CD14-positive monocyte (primary cell): ENCODE measurements around the gene HSPA1B. TPM values are rescaled to one million over a fixed set of nuclear protein-coding genes. Genes with fewer than 3 reads are reported as not detected.
"Not testable (repeated sequence)": the region's sequence is repeated elsewhere in the genome, so short reads cannot be mapped to it uniquely, and the experiment has no call there.

Source experiments
- DNase-seq, 3 donors: peaks; one replicate each; pipeline ENCODE4 v3.0.0-alpha.2; 2011 to 2022
- H2AFZ ChIP-seq: 2 replicates; pipeline ENCODE4 v1.6.0; 2012; ENCODE audit warnings: mild to moderate bottlenecking, low read depth, low read length, inconsistent platforms; ENCODE audit not compliant: insufficient read depth, poor library complexity, severe bottlenecking
- H3K27ac ChIP-seq, 2 donors: 1 replicate in 1 of 2; 2 replicates in 1 of 2; pipeline ENCODE4 v1.5.1; 2012 to 2013; ENCODE audit warnings: low read length in 2 of 2, control low read depth in 1 of 2, inconsistent platforms in 1 of 2, low read depth in 1 of 2, mild to moderate bottlenecking in 1 of 2
- H3K27me3 ChIP-seq, 2 donors: one replicate each; pipeline versions ENCODE4 v1.6.0 to v1.6.1; 2011 to 2013; ENCODE audit warnings: low read length in 2 of 2; ENCODE audit not compliant: control insufficient read depth in 2 of 2, insufficient read depth in 2 of 2
- H3K36me3 ChIP-seq, 2 donors: replicated peaks in 1 of 2; 1 replicate in 1 of 2; 2 replicates in 1 of 2; pipeline versions ENCODE4 v1.5.1 to v1.6.1; 2012 to 2013; ENCODE audit warnings: low read length in 2 of 2, control low read depth in 1 of 2, inconsistent platforms in 1 of 2, mild to moderate bottlenecking in 1 of 2; ENCODE audit not compliant: insufficient read depth in 2 of 2, control insufficient read depth in 1 of 2
- H3K4me1 ChIP-seq, 2 donors: 1 replicate in 1 of 2; 2 replicates in 1 of 2; pipeline versions ENCODE4 v1.5.1 to v1.6.1; 2012 to 2013; ENCODE audit warnings: low read length in 2 of 2, control low read depth in 1 of 2, inconsistent platforms in 1 of 2, mild to moderate bottlenecking in 1 of 2, moderate library complexity in 1 of 2; ENCODE audit not compliant: insufficient read depth in 2 of 2, control insufficient read depth in 1 of 2
- H3K4me2 ChIP-seq: replicated peaks from 2 replicates; pipeline ENCODE3; 2012; ENCODE audit warnings: low read length, moderate library complexity, mild to moderate bottlenecking; ENCODE audit not compliant: poor library complexity, severe bottlenecking; ENCODE audit errors: extremely low read depth
- H3K4me3 ChIP-seq, 3 experiments: fragments of 200-600 bp in 1 of 3; sonication (generic) in 1 of 3; replicated peaks in 1 of 3; 1 replicate in 2 of 3; 2 replicates in 1 of 3; pipeline ENCODE4 v1.5.1; 2011 to 2013; ENCODE audit warnings: low read length in 3 of 3, mild to moderate bottlenecking in 3 of 3, control low read depth in 2 of 3, low read depth in 2 of 3, inconsistent platforms in 1 of 3, moderate library complexity in 1 of 3
- H3K79me2 ChIP-seq: 2 replicates; pipeline ENCODE4 v1.6.0; 2012; ENCODE audit warnings: mild to moderate bottlenecking, control low read depth, inconsistent platforms, low read length, moderate library complexity; ENCODE audit not compliant: insufficient read depth
- H3K9ac ChIP-seq: 2 replicates; pipeline ENCODE4 v1.6.0; 2017; ENCODE audit warnings: low read length, mild to moderate bottlenecking; ENCODE audit not compliant: insufficient read depth, poor library complexity, severe bottlenecking
- H3K9me3 ChIP-seq, 2 donors: replicated peaks in 1 of 2; 1 replicate in 1 of 2; 2 replicates in 1 of 2; pipeline versions ENCODE4 v1.5.1 to v1.6.1; 2012 to 2013; ENCODE audit warnings: low read length in 2 of 2, control low read depth in 1 of 2; ENCODE audit not compliant: control insufficient read depth in 1 of 2, insufficient read depth in 1 of 2
- H4K20me1 ChIP-seq: 2 replicates; pipeline ENCODE4 v1.6.0; 2012; ENCODE audit warnings: mild to moderate bottlenecking, low read length, control low read depth, moderate library complexity; ENCODE audit not compliant: insufficient read depth
- H3K27ac Mint-ChIP-seq, 7 donors: one replicate each; pipeline ENCODE4 v1.8.0; 2020; ENCODE audit warnings: mild to moderate bottlenecking in 7 of 7, mixed read lengths in 7 of 7, moderate library complexity in 6 of 7, inconsistent platforms in 2 of 7
- H3K27me3 Mint-ChIP-seq, 3 donors: one replicate each; pipeline ENCODE4 v1.8.0; 2021 to 2022; ENCODE audit warnings: low read depth in 3 of 3, mild to moderate bottlenecking in 3 of 3, mixed read lengths in 3 of 3, moderate library complexity in 3 of 3, inconsistent platforms in 1 of 3
- H3K36me3 Mint-ChIP-seq, 2 donors: one replicate each; pipeline ENCODE4 v1.8.0; 2020; ENCODE audit warnings: mixed read lengths in 2 of 2, inconsistent platforms in 1 of 2, mild to moderate bottlenecking in 1 of 2
- H3K4me1 Mint-ChIP-seq: one replicate; pipeline ENCODE4 v1.8.0; 2020; ENCODE audit warnings: mild to moderate bottlenecking, mixed read lengths
- H3K4me3 Mint-ChIP-seq, 2 donors: one replicate each; pipeline ENCODE4 v1.8.0; 2020; ENCODE audit warnings: mild to moderate bottlenecking in 2 of 2, mixed read lengths in 2 of 2, moderate library complexity in 1 of 2
- H3K9me3 Mint-ChIP-seq, 7 donors: one replicate each; pipeline ENCODE4 v1.8.0; 2020 to 2022; ENCODE audit warnings: mixed read lengths in 7 of 7, mild to moderate bottlenecking in 6 of 7, moderate library complexity in 6 of 7, inconsistent platforms in 2 of 7
- WGBS: methylation state at CpG from one replicate; pipeline ENCODE4 v1.1.5; 2013; ENCODE audit warnings: missing lambda C conversion rate; ENCODE audit not compliant: insufficient coverage; 5-methylcytosine and 5-hydroxymethylcytosine counted together
- intact Hi-C, 2 donors: fragments of 100-400 bp; cut with micrococcal nuclease; formaldehyde crosslinking; loops; one replicate each; pipeline versions ENCODE4 v1.15.0 to v1.15.1; 2023
- polyA plus RNA-seq, 3 donors: library from polyadenylated mRNA; depleted of rRNA in 1 of 3; unstranded in 2 of 3; stranded (reverse) in 1 of 3; fragments of 300-500 nt in 2 of 3; fragments of >200 nt in 1 of 3; fragmentation: Illumina TruSeq in 2 of 3; gene quantifications; 1 replicate in 2 of 3; 2 replicates in 1 of 3; pipeline ENCODE4 v1.2.3, GENCODE V29; 2012 to 2021
- TF ChIP-seq, protein P1 (sequence below): fragments of 200-600 bp; IDR thresholded peaks from one replicate; pipeline ENCODE4 v1.8.0; 2022; ENCODE audit warnings: antibody characterized with exemption, mild to moderate bottlenecking

Gene HSPA1B
- polyA plus RNA-seq, 3 donors: 3.4 to 81.4 (median 4.8) TPM

DNA sequence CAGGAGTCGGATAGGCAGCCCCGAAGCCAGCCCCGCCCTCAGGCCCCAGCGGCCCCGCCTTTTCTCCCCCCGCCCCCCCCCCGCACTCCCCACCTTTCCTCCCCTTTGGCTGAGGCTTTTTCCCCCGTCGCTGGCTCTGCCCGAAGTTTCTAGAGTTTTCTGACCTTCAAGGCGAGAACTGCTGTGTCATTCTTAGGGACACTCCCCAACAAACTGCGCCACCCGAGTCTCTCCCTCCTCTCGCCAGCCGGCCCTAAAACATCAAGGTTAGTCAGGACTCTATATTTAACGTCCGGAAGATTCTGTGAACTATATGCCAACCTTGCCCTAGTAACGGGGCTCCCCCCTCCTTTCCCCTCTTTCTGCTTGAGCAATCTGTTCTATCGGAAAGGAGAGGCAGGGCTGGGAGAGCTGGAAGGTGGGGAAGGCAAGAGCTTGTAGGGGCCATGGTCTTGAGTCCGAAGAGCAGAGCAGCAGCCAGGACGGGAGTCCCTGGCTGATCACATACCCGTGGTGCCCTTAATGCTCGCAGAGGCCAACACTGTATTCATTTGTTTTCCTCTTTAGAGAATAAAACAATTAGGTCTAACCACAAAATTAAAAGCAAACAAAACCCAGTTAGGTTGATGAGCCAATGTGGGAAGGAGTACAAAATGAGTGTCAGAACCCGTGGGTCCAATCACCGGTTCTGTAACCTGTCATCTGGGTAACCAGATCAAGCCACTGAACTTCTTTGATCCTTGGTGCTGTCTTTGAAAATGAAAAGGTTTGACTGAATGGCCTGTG, 5.3 kb upstream of the HSPA1B start:
- H3K36me3 ChIP-seq: no peaks in the 10 kb centered on the region
- no peaks in the 10 kb centered on the region for H3K27me3 ChIP-seq
- Mint-ChIP-seq H3K27ac (peak overlapping the region; percentile 91 to 97 (median 94)), H3K9me3 (peaks cover 0 to 2% (median 0%) of the 10 kb centered on the region in 7 donors), H3K4me3 (peak overlapping the region; percentile 87 to 92), H3K27me3 (peaks cover 0 to 4% (median 0%) of the 10 kb centered on the region in 3 donors), H3K4me1 (peaks cover 78% of the 10 kb centered on the region), H3K36me3 (peaks cover 0 to 8% of the 10 kb centered on the region in 2 donors)
- peak overlapping the region; percentile 69 to 76 for H3K27ac ChIP-seq
- H3K4me2 ChIP-seq: peak overlapping the region; percentile 98
- WGBS: 0% methylated on average over 8 of the region's 25 CpGs
- H4K20me1 ChIP-seq: no peaks in the 10 kb centered on the region
- peaks cover 73 to 92% of the 10 kb centered on the region in 2 donors for H3K4me1 ChIP-seq
- no peaks in the 10 kb centered on the region for H3K9me3 ChIP-seq
- intact Hi-C loops: no loop called here
- H2AFZ ChIP-seq: peak overlapping the region; percentile 89
- peaks cover 52% of the 10 kb centered on the region for H3K79me2 ChIP-seq
- peak overlapping the region; percentile 70 for H3K9ac ChIP-seq
- TF ChIP-seq, protein P1, sequence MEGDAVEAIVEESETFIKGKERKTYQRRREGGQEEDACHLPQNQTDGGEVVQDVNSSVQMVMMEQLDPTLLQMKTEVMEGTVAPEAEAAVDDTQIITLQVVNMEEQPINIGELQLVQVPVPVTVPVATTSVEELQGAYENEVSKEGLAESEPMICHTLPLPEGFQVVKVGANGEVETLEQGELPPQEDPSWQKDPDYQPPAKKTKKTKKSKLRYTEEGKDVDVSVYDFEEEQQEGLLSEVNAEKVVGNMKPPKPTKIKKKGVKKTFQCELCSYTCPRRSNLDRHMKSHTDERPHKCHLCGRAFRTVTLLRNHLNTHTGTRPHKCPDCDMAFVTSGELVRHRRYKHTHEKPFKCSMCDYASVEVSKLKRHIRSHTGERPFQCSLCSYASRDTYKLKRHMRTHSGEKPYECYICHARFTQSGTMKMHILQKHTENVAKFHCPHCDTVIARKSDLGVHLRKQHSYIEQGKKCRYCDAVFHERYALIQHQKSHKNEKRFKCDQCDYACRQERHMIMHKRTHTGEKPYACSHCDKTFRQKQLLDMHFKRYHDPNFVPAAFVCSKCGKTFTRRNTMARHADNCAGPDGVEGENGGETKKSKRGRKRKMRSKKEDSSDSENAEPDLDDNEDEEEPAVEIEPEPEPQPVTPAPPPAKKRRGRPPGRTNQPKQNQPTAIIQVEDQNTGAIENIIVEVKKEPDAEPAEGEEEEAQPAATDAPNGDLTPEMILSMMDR: no peak
- DNase-seq: peak; percentile 68 to 89 (median 76)
- peak overlapping the region; percentile 56 to 93 (median 72) for H3K4me3 ChIP-seq

DNA sequence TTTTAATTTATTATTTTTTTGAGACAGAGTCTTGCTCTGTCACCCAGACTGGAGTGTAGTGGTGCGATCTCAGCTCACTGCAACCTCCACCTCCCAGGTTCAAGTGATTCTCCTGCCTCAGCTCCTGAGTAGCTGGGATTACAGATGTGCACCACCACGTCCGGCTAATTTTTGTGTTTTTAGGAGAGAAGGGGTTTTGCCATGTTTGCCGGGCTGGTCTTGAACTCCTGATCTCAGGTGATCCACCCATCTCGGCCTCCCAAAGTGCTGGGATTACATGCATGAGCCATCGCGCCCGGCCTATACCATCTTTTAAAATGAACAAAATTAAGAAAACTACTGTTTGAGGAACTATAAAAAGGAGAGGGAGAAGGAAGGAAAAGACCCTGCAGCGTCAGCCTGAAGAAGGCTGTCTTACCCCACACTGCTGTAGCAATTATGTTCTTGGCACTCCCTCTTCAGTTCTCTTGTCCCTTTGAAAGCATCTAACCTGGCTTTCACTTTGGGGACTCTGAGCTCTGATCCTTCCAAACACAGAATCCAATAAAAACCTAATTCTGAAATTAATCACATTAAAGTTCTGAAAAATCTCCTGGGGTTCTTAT, 3.8 kb upstream of the HSPA1B start:
- H3K4me1 Mint-ChIP-seq: peaks cover 67% of the 10 kb centered on the region
- H3K4me1 ChIP-seq: peaks cover 65 to 77% of the 10 kb centered on the region in 2 donors

More for the DNA sequence above, 3.8 kb upstream of the HSPA1B start:
- H4K20me1 ChIP-seq, H3K9me3 ChIP-seq, intact Hi-C loops, H3K27me3 Mint-ChIP-seq, H3K9me3 Mint-ChIP-seq, H3K9ac ChIP-seq, H3K36me3 Mint-ChIP-seq, H3K27me3 ChIP-seq, H3K36me3 ChIP-seq: not testable (repeated sequence)
- no CpG with 5 or more reads among the region's 9 CpGs for WGBS
- DNase-seq: peak in 2 of 3 donors; percentile 31 to 46
- peak overlapping the region; percentile 37 to 43 for H3K27ac ChIP-seq
- H2AFZ ChIP-seq: peak overlapping the region; percentile 4
- peaks cover 43% of the 10 kb centered on the region for H3K79me2 ChIP-seq
- Mint-ChIP-seq H3K27ac (peak overlapping the region; percentile 84 to 91 (median 87)), H3K4me3 (peak overlapping the region; percentile 56 to 80)
- H3K4me2 ChIP-seq: peak overlapping the region; percentile 98
- peak overlapping the region in 1 of 3 experiments; percentile 33 for H3K4me3 ChIP-seq
